A172 (cell line): ENCODE results near the gene STARD13. TPM values are rescaled to one million over a fixed set of nuclear protein-coding genes. Genes with fewer than 3 reads are reported as not detected.

Source experiments
- DNase-seq: peaks from one replicate; pipeline ENCODE4 v3.0.0-alpha.2; 2015; ENCODE audit warnings: low spot score
- total RNA-seq: library from RNA; depleted of rRNA; stranded (reverse); fragments of >200 nt; shearing (Covaris generic); gene quantifications from 2 replicates; pipeline ENCODE4 v1.2.3, GENCODE V29; 2014

Gene STARD13
- total RNA-seq, 1 experiment from 2014 or later = 8.3 TPM

DNA sequence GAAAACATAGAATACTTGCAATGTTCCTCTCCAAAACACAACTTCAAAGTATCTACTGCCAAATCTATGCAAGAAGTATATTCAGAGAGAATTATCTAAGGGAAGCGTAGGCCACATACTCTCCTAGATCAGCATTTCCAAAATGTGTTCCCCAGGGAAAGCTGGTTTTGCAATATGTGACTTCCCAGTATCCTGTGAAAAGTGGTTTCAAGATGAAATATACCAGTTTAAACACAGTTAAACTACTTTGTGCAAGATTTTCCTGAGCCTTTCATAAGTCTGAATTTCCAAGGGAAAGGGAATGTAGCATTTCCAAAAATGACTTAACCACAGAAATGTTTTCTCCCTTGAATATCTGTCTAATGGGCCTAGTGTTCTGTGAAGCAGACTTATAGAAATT, 7.6 kb downstream of the STARD13 start:
- no peak for DNase-seq

DNA sequence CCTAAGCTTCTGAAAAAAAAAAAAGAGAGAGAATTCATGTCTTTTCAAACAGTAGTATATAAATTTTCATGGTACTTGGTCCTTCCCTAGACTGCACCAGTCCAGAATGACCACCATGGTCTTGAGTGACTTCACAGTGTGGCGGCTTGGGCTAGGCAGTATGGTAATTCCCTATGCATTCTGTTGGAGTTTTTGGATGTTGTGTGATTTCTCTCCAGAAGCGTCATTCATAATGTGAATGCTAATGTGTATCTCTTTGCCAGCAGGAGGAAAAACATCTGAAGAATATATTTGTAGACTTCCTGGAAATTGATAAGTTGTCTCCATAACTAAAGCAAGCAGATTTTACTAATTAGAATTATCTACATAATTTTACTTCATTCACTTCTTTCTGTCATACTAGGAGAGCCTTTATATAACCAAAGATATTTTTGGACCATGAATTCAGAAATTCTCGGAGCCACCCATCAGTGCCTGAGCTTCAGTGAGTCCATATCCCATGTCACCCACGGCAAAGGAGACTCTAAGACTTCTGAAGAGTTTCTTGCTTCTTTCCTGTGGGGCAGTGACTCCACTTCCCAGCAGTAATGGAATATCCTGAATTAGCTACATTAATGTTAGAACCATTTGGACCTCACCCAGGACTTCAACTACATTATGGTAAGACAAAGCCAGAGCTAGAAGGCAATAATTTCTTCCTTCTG, 8.4 kb downstream of the STARD13 start:
- no peak for DNase-seq

DNA sequence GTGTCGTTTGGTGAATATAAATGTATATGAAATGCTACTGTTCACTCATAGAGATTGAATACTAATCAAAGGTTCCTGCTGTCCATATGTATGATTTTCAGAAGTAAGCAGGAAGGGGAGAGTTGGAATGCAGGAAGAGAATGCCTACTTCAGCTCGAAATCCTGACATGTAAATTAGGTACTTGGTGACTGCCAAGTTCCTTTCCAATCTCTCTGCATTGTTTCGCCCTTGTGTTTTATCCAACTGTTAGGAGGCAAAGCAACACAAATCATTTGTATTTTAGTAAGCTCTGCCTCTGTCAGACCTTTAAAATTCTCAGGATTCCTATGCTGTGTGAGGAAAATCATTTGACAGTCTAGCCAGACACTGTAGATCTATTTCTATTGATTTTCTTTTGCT, 9.0 kb downstream of the STARD13 start:
- DNase-seq = no peak

DNA sequence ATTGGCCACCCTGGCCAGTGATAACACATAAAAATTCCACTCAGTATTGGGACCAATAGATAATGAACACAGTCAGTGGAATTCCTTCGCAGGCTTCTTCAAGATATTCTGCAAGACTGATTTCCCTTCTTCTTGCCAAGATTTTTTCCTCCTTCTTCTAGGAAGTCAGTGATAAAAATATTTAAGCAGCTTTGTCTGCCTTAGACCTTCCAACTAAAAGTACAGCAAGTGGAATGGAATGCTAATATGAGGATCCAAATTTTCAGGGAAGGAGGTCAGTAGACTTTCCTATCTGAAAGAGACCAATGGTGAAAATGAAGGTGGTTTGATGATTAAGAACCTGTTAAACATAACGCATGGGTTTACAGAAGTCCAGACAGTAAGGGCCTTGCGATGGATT, 9.6 kb downstream of the STARD13 start:
- no peak for DNase-seq

DNA sequence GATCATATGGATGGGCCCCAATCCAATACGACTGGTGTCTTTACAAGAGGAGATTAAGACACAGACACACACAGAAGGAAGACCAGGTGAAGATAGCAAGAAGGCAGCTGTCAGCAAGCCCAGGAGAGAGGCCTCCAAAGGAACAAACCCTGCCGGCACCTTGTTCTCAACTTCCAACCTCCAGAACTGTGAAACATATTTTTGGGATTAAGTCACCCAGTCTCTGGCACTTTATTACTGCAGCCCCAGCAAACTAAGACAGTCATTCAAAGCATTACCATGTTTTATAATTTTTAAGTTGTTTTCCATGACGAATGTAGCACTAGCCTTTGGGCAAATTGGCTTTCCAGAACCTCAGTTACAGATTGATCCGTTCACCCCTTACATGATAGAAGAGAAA, 11.3 kb downstream of the STARD13 start:
- no peak for DNase-seq

DNA sequence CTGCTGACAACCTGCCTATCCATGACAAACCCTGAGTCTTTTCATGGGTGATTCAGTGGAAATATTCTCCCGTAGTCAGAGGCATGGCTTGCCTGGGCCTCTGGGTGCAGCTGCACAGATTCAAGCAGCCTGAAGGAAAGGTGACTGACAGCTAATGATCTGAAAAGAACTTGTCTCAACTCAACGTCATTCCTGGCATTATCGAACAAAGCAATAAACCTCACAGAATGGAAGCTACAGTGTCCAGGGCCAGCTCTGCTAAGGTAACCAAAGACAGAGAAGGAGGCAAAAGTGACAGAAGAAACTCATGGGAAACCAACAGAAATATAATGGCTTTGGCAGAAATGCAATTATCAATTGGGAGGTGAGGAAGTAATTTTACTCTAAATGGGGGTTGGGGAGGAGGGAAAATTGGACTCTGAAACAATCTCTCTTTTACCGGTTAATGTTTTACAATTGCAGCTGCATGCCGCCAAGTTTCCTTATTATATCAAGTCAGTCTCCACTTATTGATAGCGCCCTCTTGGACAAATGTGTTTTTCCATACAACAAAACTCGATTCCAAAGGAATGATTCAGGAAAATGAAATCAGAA, 12.9 kb downstream of the STARD13 start:
- DNase-seq = no peak

DNA sequence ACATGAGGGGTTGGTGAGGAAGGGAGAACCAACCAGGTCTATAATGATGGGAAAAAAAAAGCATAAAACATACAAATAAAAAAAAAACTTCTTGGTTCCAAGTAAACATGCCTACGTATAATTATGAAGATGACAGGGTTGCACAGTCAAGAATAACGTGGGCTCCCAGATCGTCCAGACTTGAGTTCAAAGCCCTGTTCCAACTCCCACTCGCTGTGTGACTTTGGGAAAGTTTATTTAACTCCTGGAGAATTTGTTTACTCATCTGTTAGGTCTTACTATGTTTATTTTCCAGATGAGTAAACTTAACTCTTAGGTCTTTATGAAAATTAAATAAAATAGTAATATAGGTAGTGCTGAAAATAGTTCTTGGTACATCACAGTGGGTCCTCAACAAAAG, 13.8 kb downstream of the STARD13 start:
- DNase-seq = no peak

DNA sequence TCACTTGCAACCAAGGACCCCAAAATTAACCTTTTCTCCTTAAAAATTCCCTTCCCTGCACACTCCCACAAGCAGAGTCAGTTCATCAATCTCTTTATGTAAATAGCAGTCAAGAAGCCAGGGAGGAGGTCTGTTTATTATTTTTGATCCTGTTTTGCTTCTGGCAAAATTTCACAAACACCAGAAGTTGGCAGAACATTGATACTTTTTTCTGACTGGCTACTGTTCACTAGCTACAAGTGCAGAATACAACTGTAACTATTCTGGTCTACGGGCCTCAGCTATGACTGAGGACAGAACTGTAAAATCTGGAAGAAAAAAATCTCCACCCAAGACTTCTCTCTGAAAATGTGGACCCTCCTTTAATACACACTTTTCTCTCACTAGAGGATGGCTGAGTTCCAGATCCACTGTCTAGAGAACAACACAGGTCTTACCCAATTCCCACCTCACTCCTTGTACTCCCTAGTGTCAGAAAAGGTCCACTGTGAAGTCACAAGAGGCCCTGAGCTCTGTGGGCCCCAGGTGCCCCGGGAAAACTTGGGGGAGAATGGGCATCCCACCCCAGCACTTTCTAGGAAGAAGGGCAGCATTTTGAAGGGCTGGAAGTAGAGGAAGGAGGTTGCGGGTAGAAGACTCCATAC, 14.5 kb downstream of the STARD13 start:
- DNase-seq = no peak

DNA sequence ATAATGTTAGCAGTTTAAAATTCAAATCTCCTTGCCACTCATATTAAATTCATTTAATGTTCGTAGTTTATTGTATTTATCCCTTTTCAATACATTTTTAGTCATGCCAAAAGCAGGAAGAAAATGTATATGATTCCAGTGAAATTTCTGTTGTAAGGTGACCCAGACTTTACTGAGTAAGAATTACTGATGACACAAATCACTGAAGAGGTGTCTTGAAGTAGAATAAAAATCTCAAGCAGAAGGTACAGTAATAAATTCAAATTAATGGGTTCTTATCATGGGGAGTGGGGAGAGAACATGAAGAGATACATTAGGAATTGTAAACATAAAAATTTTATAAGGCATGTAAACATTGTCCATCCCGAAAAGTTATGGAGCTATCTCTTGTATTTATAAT, 19.9 kb downstream of the STARD13 start:
- no peak for DNase-seq

DNA sequence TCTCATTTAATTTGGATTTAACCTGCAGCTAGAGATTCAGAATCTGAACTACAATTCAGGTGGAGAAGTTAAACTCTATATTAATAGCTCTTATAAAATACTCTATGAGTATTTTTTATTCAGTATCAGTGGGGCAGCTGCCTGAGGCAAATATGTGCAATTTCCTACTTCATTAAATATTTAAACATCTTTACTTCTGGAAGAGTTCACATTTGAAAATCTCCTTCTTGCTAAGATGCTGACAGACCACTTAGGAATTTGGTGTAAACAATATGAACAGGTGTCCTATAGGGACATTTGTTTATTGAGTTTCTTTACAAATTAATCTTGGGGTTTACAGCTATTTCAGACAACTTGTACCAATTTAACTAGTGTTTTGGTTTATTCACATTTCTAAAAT, 20.4 kb downstream of the STARD13 start:
- DNase-seq = no peak

DNA sequence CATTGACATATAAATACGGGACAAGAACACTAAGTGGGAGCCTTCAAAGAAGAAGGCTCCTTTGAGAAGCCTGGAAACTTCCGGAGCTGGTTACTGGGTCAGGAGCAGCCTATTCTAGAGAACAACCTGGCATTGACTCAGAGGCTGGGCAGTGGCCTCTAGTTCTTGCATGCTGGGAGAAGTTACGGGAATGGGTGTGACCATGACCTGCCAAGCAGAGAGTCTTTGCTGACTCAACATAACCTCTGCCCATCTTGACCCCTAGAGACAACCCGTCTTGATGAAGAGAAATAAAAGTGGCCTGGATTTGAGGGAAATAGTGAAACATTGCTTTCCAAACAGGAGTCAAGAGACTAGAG, 21.0 kb downstream of the STARD13 start:
- no peak for DNase-seq

DNA sequence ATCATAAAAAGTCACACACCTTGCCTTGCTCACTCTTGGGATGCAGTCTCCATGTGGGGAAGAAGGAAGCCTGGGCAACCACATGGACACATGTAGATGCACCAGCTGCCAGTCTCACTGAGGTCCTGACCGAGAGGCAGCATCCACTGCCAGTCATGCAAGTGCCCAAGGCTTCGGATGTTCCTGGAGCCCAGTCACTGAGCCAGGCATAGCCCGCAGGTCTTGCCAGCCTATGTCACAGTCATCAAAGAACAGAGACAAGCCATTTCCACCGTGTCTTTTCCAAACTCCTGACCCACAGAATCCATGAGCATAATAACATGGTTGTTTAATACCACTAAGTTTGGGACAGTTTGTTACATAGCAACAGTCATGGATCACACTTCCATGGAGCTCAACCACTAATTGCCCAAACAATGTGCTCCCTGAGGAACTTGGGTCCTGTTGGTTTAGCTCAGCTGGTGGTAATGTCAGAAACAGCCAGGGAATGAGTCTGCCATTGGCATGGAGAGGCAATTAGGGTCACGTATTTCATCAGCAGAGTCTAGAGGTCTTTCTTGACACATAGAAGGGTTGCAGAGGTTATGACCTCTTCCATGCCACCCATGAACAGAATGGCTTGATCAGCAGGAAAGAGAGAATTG, 21.5 kb downstream of the STARD13 start:
- no peak for DNase-seq

DNA sequence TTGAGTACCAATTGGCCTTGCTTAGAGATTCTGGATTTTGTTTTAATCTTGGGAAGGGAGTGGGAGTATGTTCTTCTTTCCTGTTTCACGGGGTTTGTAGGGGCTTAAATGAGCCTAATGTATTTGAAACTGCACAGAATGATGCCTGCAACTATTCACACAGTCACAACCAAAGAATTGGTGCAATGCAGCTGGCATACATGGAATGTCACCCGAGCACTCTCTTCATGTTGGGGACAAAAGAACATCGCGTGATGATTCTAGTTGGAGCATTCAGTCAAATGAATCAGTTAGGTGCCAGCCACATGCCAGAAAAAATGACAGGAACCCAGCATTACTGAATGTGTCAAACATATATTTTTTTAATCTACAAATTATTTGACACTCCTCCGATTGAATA, 22.1 kb downstream of the STARD13 start:
- no peak for DNase-seq

DNA sequence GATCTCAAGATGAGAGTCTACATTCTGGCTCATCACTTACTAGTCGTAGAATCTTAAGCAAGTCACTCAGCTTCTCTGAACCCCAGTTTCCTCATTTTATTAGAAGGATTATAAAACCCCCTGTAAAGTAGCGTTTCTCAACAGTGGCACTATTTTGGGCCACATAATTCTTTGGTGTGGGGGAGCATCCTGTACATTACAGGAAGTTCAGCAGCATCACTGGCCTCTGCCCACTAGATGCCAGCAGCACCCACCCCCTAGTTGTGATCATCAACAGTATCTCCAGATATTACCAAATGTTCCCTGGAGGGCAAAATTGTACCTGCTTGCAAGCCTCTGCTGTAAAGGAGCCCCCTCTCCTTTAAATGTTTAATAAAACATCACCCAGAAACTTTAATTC, 22.6 kb downstream of the STARD13 start:
- DNase-seq = peak; percentile 52

DNA sequence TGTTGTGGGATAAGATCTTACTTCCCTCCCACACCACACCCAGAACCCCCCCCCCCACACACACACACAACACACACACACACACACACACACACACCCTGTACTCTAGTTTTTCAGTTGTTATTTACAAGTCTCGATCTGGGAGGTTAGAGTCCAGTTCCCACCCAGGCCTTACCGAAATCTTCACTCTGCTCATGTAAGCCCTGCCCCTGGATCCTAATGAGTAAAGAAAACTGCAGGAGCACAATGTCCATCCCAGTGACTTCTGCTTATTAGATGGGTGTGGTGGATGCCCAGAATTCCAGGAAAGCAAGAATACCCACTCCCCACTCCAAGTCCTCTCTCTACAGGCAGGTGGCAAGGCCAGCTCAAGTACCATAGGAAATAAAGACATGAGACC, 23.0 kb downstream of the STARD13 start:
- DNase-seq = no peak

DNA sequence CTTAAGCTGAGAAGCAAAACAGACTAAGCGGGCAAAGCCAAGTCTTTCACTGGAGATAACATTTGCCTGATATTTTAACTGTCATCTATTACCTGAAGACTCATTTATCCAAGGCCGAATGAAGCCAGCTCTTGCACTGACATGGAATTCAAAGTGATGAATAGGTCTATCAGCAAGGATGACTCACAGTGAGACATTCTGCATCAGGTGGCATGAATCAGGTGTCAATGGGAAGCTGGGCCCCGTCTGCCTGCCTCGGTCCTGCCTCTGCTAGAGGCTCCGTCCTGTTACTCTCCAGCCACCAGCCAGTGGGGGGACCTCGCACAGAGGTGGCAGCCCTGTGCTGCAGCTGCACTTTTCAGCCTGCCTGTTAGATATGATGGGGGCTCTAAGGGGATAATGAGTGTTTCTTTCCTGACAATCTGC, 23.5 kb downstream of the STARD13 start:
- DNase-seq = peak; percentile 88

DNA sequence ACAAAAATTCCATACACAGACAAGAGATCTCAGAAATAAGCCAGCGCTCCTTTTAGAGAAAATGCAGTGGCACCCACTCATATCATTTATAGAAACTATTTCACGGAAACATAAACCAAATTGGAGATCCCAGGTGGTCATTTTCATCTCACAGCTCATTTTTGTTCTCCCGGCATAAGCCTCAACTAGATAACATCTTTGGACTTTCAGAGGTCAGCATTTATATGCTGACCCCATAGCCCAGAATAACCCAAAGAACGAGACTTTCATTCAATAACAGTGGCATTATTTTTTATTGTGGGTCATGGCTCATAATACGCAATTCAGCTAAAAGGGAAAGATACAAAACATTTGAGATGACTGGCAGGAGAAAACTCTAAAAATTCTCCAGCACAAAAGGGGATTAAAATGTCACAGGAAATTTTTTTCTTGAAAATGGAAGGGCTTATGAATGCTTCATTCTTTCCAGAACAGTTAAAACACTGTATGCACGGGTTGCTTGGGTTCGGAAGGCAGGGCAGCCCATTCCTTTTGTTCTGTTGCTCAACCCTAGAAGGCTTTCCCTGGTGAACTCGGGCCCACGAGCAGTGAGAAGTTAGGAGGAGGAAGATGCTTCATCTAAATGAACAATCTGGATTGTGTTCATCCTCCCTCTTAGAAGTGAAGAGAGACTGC, 24.0 kb downstream of the STARD13 start:
- DNase-seq = no peak

DNA sequence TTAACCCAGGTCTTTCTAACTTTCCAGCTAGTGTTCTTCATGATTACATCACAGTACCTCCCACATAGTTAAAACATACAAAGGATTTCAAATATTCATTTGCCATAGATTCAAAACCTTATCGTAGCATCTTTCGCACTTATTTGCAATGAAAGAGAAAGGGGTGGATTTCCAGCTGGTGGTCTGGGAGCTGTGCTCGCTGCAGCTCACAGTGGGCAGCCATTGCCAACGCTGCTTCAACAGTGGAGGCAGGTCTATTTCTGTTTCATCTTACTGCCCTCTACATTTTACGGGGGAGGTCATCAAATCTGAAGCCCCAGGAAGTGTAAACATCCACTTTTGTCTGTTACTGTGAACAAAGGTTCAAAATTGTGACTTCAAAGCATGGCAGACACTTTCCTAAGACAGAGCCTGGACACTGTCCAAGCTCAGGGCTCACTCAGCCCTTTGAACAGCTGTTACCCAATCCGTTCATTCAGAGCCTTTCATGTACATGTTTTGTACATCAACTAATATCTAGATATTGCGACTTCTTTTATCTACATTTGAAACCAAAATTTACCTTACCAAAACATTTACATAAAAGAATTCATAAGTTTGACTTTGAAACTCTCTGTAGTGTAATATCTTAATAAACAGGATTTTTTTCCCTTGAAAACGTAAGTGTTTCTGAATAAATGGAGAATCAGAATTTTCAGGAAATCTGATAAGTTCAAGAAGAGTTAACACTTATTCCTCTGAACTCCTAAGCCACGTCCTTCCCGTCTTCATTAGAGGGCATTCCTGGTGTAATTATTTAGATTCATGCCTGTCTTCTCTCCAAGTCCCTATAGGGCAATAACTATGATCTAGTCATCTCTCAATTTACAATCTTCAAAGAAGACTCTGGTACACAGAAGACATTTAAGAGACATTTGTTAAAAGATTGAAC, 25.1 kb downstream of the STARD13 start:
- no peak for DNase-seq

DNA sequence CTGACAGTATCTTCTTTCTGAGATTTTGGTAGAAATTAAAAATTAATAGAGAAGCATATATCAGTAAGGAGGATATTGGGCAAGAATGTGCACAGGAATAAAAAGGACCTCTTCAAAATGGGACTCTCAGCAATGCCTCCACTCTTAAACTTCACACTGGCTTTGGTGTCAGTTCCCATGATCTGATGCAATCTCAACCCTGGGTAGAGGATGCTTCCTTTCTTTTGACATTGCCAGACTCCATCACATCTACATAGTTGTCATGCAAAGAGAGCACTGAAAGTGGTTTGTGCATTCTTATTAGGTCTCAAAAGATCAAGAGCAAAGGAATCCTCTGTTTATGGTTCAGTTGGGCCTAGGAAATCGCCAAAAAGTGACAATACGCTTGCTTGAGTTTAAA, 26.3 kb downstream of the STARD13 start:
- DNase-seq = no peak

DNA sequence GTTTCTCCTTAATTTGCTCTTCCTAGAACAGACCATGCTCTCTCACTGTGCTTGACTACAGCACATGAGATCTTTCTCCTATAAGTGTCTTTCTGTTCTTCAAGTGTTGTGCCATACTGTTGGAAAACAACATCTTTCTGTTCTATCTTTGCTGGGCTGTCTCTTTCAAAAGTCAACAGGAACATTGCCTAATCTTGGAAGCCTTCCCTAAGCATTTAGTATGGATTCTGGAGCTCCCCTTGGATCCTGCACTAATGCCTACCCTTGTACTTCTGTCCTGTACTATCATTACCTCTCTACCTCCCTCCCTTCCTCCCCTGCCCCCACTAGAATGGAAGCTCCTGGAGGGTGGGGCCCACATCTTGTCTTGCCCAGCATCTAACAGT, 26.8 kb downstream of the STARD13 start:
- no peak for DNase-seq
